Measurements from ENCODE around the gene CPNE4.

CPNE4 gene

GRCh38 chr3:131728898-131729642 lies 305.7 kb downstream of the CPNE4 start:
- no peak for DNase-seq

DNA sequence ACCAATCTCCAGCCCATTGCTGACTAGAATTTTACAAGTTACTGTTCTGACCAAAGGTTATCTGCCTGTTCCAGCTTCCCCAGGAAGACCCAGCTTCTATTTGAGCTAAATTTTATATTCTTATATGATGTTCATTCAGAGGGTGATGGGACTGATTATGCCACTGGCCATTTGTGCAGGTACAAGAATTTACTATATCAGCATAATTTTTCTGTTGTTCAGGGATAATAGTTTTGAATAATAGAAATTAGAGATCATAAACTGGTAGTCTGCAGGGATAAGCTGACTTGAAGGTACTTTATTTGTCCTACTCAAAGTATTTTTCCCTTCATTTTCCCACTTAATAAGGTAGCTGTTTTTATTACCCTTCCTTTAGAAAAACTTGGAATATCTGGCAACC lies 309.4 kb downstream of the CPNE4 start:
- DNase-seq, result no peak

DNA sequence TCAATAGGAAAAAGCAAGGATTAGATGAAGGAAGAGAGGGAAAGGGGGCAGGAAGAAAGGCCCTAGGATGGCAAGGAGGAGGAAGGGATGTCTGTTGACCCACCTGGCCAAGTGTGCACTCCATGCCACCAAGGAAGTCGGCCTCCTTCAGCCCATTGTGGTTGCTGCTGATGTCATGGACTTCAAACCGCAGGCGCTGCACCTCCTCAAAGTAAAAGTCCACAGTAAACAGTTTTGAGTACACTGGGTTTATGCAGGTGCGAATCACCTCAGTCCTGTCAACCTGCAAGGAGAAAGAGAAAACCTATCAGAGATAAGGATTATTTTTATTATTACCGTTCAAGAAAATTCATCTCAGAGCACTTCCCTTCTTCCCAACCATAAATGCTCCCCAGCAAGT lies 311.5 kb downstream of the CPNE4 start:
- DNase-seq, result no peak

- DNase-seq, result no peak
Measured at GRCh38 chr3:131717493-131717892, 317.3 kb downstream of the CPNE4 start.

- no peak for DNase-seq
Measured at GRCh38 chr3:131716943-131717342, 317.9 kb downstream of the CPNE4 start.

- DNase-seq, result no peak
Measured at GRCh38 chr3:131716007-131716406, 318.8 kb downstream of the CPNE4 start.

DNA sequence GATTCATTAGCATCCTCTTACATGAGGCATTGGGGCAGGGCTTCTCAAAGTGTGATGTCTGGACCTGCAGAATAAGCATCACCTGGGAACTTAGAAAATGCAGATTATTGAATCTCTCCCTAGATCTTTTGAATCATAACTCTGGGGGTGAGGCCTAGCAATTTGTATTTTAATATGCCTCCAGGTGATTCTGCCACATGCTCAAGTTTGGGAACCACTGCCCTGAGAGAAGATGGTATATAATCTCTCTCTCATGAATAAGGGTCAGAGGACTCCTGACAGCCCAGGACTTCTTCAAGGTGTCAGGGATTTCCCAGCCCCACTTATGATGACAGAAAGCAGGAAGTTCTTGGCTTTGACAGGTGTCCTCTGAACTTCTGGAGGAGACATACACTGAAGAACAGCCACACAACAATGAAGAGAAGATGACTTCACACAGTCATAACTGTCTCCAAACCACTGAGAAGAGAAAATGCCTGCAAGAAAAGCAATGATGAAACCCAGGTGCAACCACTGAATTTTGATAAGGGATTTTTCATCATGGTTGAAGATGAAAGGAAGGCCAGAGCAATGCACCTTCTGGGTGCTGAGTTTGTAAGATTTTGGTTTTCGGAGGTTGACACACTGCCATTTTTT lies 320.1 kb downstream of the CPNE4 start:
- no peak for DNase-seq

DNA sequence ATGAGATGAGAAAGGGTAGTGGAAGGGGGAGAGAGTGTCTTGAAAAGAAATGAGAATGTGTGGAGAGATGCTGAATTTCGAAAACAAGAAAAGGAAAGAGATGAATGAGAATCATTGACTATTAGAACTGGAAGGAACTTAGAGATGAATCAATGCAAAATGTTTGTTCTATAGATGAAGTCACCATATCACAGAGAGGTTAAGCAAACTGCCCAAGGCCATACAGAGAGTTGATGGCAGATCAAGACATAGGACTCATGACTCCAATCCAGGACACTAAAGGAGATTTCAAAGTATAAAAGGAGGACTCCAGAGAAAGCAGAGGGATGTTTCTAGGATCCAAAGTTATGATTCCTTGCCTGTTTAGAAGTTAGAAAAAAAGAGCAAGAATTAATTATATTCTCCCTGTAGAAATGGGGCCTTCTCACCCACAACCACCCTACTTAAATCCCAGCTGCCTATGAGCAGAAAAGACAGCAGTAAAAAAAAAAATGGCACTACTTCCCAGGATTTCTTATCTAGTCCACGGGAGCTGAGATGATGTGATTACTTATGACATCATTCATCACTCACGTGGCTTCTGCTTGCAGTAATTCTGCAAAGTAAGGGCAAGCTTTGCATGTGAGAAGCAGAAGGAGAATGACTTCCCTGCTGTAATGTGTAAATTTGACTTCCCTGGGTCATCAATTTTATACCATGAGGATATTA lies 321.2 kb downstream of the CPNE4 start:
- DNase-seq, result no peak

DNA sequence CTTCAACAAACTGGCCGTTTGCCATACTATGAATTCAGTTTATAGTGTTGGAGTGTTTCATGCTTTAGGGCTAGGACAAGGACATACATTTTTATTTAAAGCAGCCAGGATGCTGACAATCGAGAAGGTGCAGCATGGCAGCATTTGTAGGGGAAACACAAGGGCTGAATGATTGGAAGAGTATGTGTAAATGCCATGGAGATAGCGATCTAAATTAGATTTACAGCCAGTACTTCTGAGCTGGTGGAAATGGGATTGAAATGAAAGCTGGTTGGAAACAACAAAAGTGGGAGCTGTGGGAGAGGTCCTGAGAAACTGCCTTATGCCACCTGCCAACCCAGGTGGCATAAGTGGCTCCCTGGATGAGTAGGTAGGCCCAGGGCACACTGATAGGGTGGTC lies 322.2 kb downstream of the CPNE4 start:
- DNase-seq, result no peak

DNA sequence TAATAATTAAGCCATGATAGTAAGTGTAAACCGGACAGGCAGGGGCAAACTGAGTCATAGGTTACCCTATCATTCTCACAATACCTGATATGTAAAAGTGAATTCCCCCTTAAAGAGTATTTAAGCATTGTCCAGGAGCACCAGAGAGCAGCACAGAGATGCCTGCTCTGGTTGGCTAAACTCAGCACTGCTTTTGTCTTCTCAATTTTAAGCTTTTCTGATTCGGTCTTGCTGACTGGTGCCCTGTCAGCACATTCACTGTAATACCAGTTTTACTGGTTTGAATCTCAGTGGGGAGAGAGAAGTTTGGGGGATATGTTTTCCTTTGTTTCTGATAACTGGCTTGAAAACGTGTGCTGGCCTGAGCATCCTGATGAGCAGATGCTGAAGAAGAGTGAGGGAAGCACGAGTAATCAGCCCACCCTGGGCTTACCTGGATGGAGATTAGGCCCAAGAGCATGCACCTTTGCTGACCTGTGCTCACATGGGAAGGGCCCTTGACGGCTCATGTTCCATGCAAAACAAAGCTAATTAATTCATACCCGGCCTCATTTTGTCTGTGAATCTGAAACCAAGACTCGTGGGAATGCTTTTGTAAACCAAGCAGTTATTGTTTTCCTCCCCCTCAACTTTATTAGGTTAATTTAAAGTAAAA lies 323.6 kb downstream of the CPNE4 start:
- DNase-seq, result no peak

- DNase-seq, result no peak
Measured at GRCh38 chr3:131708241-131708640, 326.6 kb downstream of the CPNE4 start.

DNA sequence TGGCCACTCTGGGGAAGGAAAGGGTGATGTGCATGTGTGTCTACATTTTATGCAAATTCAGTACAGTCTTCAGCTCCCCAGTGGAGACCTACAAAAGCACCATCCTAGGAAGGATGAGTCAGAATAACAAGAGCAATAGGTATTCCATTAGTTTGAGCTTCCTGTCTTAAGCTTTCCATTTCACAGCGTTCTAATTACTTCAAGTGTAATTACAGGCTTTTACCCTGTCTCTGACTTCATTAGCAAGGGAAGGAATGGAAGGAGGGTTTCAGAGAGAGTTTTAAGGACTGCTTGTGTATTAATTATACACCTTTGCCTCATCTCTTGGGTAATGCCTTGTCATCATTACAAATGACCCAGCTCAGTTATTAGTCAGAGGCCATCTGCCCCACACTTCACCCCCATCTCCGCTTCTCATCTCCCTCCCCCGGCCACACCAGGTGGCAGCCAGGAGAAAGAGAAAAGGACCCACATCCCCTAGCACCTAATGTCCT lies 329.2 kb downstream of the CPNE4 start:
- no peak for DNase-seq

DNA sequence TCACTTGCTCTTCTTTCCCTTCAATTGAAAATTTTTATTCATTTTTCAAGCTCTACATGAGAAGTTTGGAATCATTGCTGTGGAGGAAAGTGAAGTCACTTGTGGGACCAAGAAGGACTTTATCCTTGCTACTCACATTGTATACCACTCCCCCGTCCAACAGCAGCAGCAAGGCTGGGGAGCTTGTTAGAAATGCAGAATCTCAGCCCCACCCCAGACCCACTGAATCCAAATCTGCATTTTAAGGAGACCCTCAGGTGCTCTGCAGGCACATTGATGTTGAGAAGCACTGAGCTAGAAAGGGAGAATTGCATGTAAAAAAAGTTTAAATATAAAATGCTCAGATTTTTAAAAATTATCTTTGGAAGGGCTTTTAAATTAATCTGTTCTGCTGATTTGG lies 329.7 kb downstream of the CPNE4 start:
- no peak for DNase-seq

DNA sequence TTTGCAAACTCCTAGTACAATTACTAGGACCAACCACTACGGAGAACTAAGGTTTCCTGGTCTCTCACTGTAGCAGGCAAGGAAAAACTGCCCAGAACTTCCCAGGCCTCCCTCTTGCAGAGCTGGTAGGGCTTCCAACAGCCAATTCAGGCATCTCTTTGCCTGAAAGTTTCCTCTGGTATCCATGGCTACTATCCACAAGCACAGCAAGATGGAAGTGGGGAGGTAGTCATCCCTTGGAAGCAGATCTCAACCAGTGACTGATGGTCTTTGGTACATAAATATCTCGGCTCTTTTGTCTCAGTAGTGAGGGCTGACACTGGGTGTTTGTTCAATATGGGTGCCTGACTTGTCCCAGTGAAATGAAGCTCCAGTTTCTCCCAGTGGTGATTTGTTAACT lies 330.7 kb downstream of the CPNE4 start:
- no peak for DNase-seq

- no peak for DNase-seq
Measured at GRCh38 chr3:131702146-131702545, 332.7 kb downstream of the CPNE4 start.

DNA sequence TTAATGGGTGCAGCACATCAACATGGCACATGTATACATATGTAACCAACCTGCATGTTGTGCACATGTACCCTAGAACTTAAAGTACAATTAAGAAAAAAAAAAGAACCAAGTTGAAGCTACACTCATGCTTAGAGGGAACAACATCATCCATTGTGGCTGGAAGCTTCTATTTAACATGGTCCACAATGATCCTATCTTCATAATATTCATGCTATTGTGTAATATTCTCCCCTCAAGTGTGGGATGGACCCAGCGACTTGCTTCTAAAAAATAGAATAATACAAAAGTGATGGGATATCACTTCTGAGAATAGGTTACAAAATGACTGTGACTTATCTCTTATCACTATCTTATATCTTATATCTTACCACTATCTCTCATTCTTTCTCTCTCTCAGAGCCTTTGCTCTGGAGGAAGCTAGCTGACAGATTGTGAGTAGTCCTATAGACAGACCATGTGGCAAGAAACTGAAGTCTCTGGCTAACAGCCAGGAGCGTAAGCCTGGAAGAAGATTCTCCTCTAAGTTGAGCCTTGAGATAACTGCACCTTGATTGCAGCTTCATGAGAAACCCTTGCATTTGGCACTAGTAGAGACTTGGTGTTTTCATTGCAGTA lies 333.6 kb downstream of the CPNE4 start:
- no peak for DNase-seq

DNA sequence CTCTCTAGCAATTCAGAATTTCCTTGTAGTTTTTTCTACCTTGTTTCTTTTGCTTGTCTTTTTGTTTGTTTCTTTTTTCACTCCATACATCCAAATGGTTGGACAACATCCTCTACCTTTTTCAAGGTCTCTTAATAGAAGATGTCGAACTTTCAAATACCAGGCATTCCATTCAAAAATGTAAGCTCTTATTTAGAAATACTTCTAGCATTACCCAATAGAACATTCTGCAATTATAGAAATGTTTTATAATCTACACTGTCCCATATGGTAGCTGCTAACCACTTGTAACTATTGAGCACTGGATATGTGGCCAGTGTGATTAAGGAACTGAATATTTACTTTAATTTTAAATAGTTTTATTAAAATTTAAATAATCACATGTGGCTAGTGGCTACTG lies 335.8 kb downstream of the CPNE4 start:
- DNase-seq, result no peak

- no peak for DNase-seq
Measured at GRCh38 chr3:131694376-131694775, 340.4 kb downstream of the CPNE4 start.

- DNase-seq, result no peak
Measured at GRCh38 chr3:131692356-131692755, 342.5 kb downstream of the CPNE4 start.

GRCh38 chr3:131690800-131691199 lies 344.0 kb downstream of the CPNE4 start:
- no peak for DNase-seq

GRCh38 chr3:131688370-131688769 lies 346.4 kb downstream of the CPNE4 start:
- DNase-seq, result no peak

GRCh38 chr3:131669600-131669999 lies 365.2 kb downstream of the CPNE4 start:
- DNase-seq, result no peak

- DNase-seq, result no peak
Measured at GRCh38 chr3:131658771-131659170, 376.0 kb downstream of the CPNE4 start.

Data from CD4-positive, alpha-beta T cell treated with Interleukin-17A for 1 hour (primary cell).